SK-N-SH (cell line): ENCODE measurements around the gene RRP7A. TPM values are rescaled to one million over a fixed set of nuclear protein-coding genes. Genes with fewer than 3 reads are reported as not detected.

Experiments
- CTCF ChIA-PET: fragments of 300-600, 350-600 bp; formaldehyde crosslinking; extraction: SDS; loops from one replicate; lab custom pipeline; 2021; lab: Yijun Ruan, JAX
- POLR2A ChIA-PET: fragments of 350-600 bp; sonication (Branson Sonifier 250); formaldehyde crosslinking; extraction: SDS; loops from one replicate; lab custom pipeline; 2020; ENCODE audit warnings: antibody characterized with exemption, inconsistent platforms; lab: Yijun Ruan, JAX
- DNase-seq: peaks from one replicate; pipeline ENCODE4 v3.0.0; 2012
- H2AFZ ChIP-seq: fragments of 200-600 bp; sonication (generic); 2 replicates; pipeline ENCODE4 v1.8.1; 2016; ENCODE audit warnings: antibody characterized with exemption, mild to moderate bottlenecking, low read depth
- H3F3A ChIP-seq: fragments of 200-600 bp; sonication (generic); replicated peaks from 2 replicates; pipeline ENCODE3; 2016; ENCODE audit warnings: antibody characterized with exemption, mild to moderate bottlenecking; ENCODE audit not compliant: insufficient read depth
- H3K27ac ChIP-seq, 2 experiments: fragments of 200-500 bp in 1 of 2; fragments of 200-600 bp in 1 of 2; sonication (Bioruptor generic) in 1 of 2; sonication (generic), shearing (Covaris generic) in 1 of 2; 2 replicates each; pipeline versions ENCODE4 v1.5.1 to v1.6.1; 2014 to 2016; ENCODE audit warnings: low read depth in 2 of 2, inconsistent platforms in 1 of 2, low read length in 1 of 2, mild to moderate bottlenecking in 1 of 2, mixed read lengths in 1 of 2
- H3K27me3 ChIP-seq: fragments of 200-600 bp; sonication (generic), shearing (Covaris generic); 2 replicates; pipeline ENCODE4 v1.6.1; 2016; ENCODE audit warnings: mixed run types; ENCODE audit not compliant: insufficient read depth
- H3K36me3 ChIP-seq, 2 experiments: fragments of 200-500 bp in 1 of 2; fragments of 200-600 bp in 1 of 2; sonication (Bioruptor generic) in 1 of 2; sonication (generic) in 1 of 2; replicated peaks in 1 of 2; 2 replicates each; pipeline versions ENCODE3 to v1.5.1; 2014 to 2016; ENCODE audit warnings: low read length in 1 of 2, mild to moderate bottlenecking in 1 of 2; ENCODE audit not compliant: insufficient read depth in 2 of 2, control insufficient read depth in 1 of 2
- H3K4me1 ChIP-seq, 2 experiments: fragments of 200-500 bp in 1 of 2; fragments of 200-600 bp in 1 of 2; sonication (Bioruptor generic) in 1 of 2; sonication (generic), shearing (Covaris generic) in 1 of 2; 2 replicates each; pipeline versions ENCODE4 v1.5.1 to v1.6.1; 2014 to 2016; ENCODE audit warnings: low read depth in 1 of 2, low read length in 1 of 2, mixed run types in 1 of 2; ENCODE audit not compliant: insufficient read depth in 2 of 2, control insufficient read depth in 1 of 2
- H3K4me2 ChIP-seq: fragments of 200-600 bp; sonication (generic), shearing (Covaris generic); 2 replicates; pipeline ENCODE4 v1.6.1; 2017; ENCODE audit warnings: mixed run types
- H3K4me3 ChIP-seq, 2 experiments: fragments of 200-500 bp in 1 of 2; fragments of 200-600 bp in 1 of 2; sonication (Bioruptor generic) in 1 of 2; sonication (generic), shearing (Covaris generic) in 1 of 2; 2 replicates each; pipeline versions ENCODE4 v1.5.1 to v1.8.1; 2014 to 2016; ENCODE audit warnings: low read depth in 2 of 2, inconsistent platforms in 1 of 2, low read length in 1 of 2, mild to moderate bottlenecking in 1 of 2, mixed read lengths in 1 of 2, moderate library complexity in 1 of 2
- H3K79me2 ChIP-seq: fragments of 200-600 bp; sonication (generic); 2 replicates; pipeline ENCODE4 v1.8.1; 2017; ENCODE audit warnings: mild to moderate bottlenecking; ENCODE audit not compliant: insufficient read depth
- H3K9ac ChIP-seq: fragments of 200-600 bp; sonication (generic); 2 replicates; pipeline ENCODE4 v1.6.1; 2017; ENCODE audit warnings: mixed run types
- H3K9me2 ChIP-seq: fragments of 200-600 bp; sonication (generic); 2 replicates; pipeline ENCODE4 v1.6.1; 2017; ENCODE audit warnings: mixed run types
- H3K9me3 ChIP-seq: fragments of 200-600 bp; sonication (generic); 2 replicates; pipeline ENCODE4 v1.6.1; 2017; ENCODE audit warnings: mixed run types, mild to moderate bottlenecking, moderate library complexity
- H4K20me1 ChIP-seq: fragments of 200-600 bp; sonication (generic); 2 replicates; pipeline ENCODE4 v1.6.1; 2017; ENCODE audit warnings: mild to moderate bottlenecking, mixed run types; ENCODE audit not compliant: insufficient read depth
- CHD2 ChIP-seq: fragments of 150-350 bp; IDR thresholded peaks from 2 replicates; pipeline ENCODE4 v1.6.1; 2018; ENCODE audit warnings: low read length; ENCODE audit not compliant: partially characterized antibody
- ELF1 ChIP-seq: IDR thresholded peaks from 2 replicates; pipeline ENCODE4 v1.4.0; 2012
- EP300 ChIP-seq, 2 experiments: IDR thresholded peaks; 2 replicates each; pipeline versions ENCODE4 v1.4.0 to v1.6.1; 2012; ENCODE audit warnings: borderline replicate concordance in 1 of 2, low read depth in 1 of 2, low read length in 1 of 2
- EZH2phosphoT487 ChIP-seq: fragments of 200-600 bp; sonication (generic); IDR thresholded peaks from 2 replicates; pipeline ENCODE4 v1.6.1; 2017; ENCODE audit warnings: low read depth, mixed run types, mild to moderate bottlenecking, antibody characterized with exemption, moderate library complexity, borderline replicate concordance
- FOXJ3 ChIP-seq: sonication (generic); formaldehyde crosslinking; IDR thresholded peaks from 2 replicates; pipeline ENCODE4 v1.5.1; 2020; ENCODE audit warnings: mild to moderate bottlenecking, missing genetic modification reagents
- FOXM1 ChIP-seq: IDR thresholded peaks from 2 replicates; pipeline ENCODE4 v1.4.0; 2012; ENCODE audit warnings: low read depth, mild to moderate bottlenecking
- GABPA ChIP-seq: IDR thresholded peaks from 2 replicates; pipeline ENCODE4 v1.4.0; 2012; ENCODE audit warnings: low read depth, mild to moderate bottlenecking
- GATA2 ChIP-seq: sonication (generic); formaldehyde crosslinking; IDR thresholded peaks from 2 replicates; pipeline ENCODE4 v1.5.0; 2020; ENCODE audit warnings: mild to moderate bottlenecking, missing genetic modification reagents
- MEF2A ChIP-seq: IDR thresholded peaks from 2 replicates; pipeline ENCODE4 v1.4.0; 2012; ENCODE audit warnings: low read depth, borderline replicate concordance
- MXI1 ChIP-seq: IDR thresholded peaks from 2 replicates; pipeline ENCODE4 v1.6.1; 2012; ENCODE audit warnings: mild to moderate bottlenecking, low read depth, low read length, improper control_type of control experiment
- NFIC ChIP-seq: IDR thresholded peaks from 2 replicates; pipeline ENCODE4 v1.4.0; 2012; ENCODE audit warnings: borderline replicate concordance
- RCOR1 ChIP-seq: fragments of 150-350 bp; IDR thresholded peaks from 2 replicates; pipeline ENCODE4 v1.6.1; 2017; ENCODE audit warnings: antibody characterized with exemption, low read length
- RFX5 ChIP-seq: IDR thresholded peaks from 2 replicates; pipeline ENCODE4 v1.6.1; 2012; ENCODE audit warnings: mild to moderate bottlenecking, improper control_type of control experiment, low read length
- SMC3 ChIP-seq: IDR thresholded peaks from 2 replicates; pipeline ENCODE4 v1.6.1; 2012; ENCODE audit warnings: low read depth, low read length, improper control_type of control experiment
- TAF1 ChIP-seq: IDR thresholded peaks from 2 replicates; pipeline ENCODE4 v1.6.1; 2012; ENCODE audit warnings: low read depth, mild to moderate bottlenecking, low read length, moderate library complexity, borderline replicate concordance
- TCF12 ChIP-seq: IDR thresholded peaks from 2 replicates; pipeline ENCODE4 v1.4.0; 2012
- USF1 ChIP-seq: IDR thresholded peaks from 2 replicates; pipeline ENCODE4 v1.4.0; 2012; ENCODE audit warnings: low read depth, borderline replicate concordance
- YY1 ChIP-seq: IDR thresholded peaks from 2 replicates; pipeline ENCODE4 v1.4.0; 2012; ENCODE audit warnings: low read depth, mild to moderate bottlenecking
- WGBS: methylation state at CpG from one replicate; pipeline ENCODE4 v1.1.6; 2017; ENCODE audit warnings: low lambda C conversion rate; 5-methylcytosine and 5-hydroxymethylcytosine counted together
- polyA plus RNA-seq, 3 experiments: library from polyadenylated mRNA; depleted of rRNA; stranded (reverse); fragments of >200 nt; gene quantifications; 2 replicates each; pipeline ENCODE4 v1.2.3, GENCODE V29; 2012
- TF ChIP-seq, protein P1 (sequence below): fragments of 150-350 bp; IDR thresholded peaks from 2 replicates; pipeline ENCODE4 v1.6.1; 2017; ENCODE audit warnings: antibody characterized with exemption, low read length, low read depth, borderline replicate concordance
- TF ChIP-seq, protein P2 (sequence below): IDR thresholded peaks from 2 replicates; pipeline ENCODE4 v1.4.0; 2012; ENCODE audit warnings: low read depth

Gene RRP7A
- polyA plus RNA-seq, 1 of the 3 experiments (the other 2 are of a cell fraction), result 17.6 TPM

GRCh38 chr22:42490243-42490832 is 29.3 kb downstream of the RRP7A start:
- H3K9me2 ChIP-seq, result no peaks in the 10 kb centered on the region
- no peak overlapping the region for H3K9ac ChIP-seq
- ChIA-PET CTCF (no interaction called here), POLR2A (no interaction called here)
- H3F3A ChIP-seq, result no peaks in the 10 kb centered on the region
- no peak for DNase-seq
- no peaks in the 10 kb centered on the region for H3K4me1 ChIP-seq
- no peak overlapping the region for H3K4me2 ChIP-seq
- no peak overlapping the region for H3K27ac ChIP-seq
- no peaks in the 10 kb centered on the region for H3K9me3 ChIP-seq
- no peak overlapping the region for H2AFZ ChIP-seq
- no peaks in the 10 kb centered on the region for H4K20me1 ChIP-seq
- TF ChIP-seq RCOR1, result no peak
- TF ChIP-seq MXI1, result no peak
- TF ChIP-seq FOXJ3, result no peak
- no peak for TF ChIP-seq CHD2
- no peak for TF ChIP-seq GATA2 (CRISPR knock-in tag)
- TF ChIP-seq NFIC, result no peak
- TF ChIP-seq RFX5, result no peak
- TF ChIP-seq ELF1, result no peak
- TF ChIP-seq TCF12, result no peak
- no peak for TF ChIP-seq EP300 (IDR thresholded peaks at IDR 0.05; ENCODE audit: borderline replicate concordance in 1 of 2, low read depth in 1 of 2, low read length in 1 of 2)
- TF ChIP-seq USF1, result no peak
- TF ChIP-seq, protein P1, sequence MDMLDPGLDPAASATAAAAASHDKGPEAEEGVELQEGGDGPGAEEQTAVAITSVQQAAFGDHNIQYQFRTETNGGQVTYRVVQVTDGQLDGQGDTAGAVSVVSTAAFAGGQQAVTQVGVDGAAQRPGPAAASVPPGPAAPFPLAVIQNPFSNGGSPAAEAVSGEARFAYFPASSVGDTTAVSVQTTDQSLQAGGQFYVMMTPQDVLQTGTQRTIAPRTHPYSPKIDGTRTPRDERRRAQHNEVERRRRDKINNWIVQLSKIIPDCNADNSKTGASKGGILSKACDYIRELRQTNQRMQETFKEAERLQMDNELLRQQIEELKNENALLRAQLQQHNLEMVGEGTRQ, result no peak
- TF ChIP-seq TAF1, result no peak
- TF ChIP-seq FOXM1, result no peak
- TF ChIP-seq SMC3, result no peak
- TF ChIP-seq YY1, result no peak
- no peaks in the 10 kb centered on the region for H3K27me3 ChIP-seq
- no peak overlapping the region for H3K4me3 ChIP-seq
- no peaks in the 10 kb centered on the region for H3K36me3 ChIP-seq
- WGBS, result 54% methylated on average over 6 of the region's 8 CpGs
- no peaks in the 10 kb centered on the region for H3K79me2 ChIP-seq

DNA sequence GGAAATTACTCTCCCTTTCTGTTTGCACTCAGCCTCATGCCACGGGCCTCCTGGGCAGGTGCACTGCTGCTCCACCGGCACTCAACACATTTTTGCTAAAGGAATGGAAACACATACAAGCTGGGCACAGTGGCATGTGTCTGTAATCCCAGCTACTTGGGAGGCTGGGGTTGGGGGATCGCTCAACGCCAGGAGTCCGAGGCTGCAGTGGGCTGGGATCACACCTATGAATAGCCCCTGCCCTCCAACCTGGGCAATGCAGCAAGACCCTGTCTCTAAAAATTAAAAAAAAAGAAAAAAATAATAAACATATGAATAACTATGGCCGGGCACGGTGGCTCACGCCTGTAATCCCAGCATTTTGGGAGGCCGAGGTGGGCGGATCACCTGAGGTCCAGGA is 30.6 kb downstream of the RRP7A start:
- H3K9me2 ChIP-seq, result no peaks in the 10 kb centered on the region
- no peak overlapping the region for H2AFZ ChIP-seq
- ChIA-PET POLR2A (no interaction called here), CTCF (no interaction called here)
- no peak for DNase-seq
- no peaks in the 10 kb centered on the region for H3F3A ChIP-seq
- no peaks in the 10 kb centered on the region for H3K9me3 ChIP-seq
- WGBS, result 78% methylated on average over 10 of the region's 10 CpGs
- H3K27me3 ChIP-seq, result no peaks in the 10 kb centered on the region
- no peaks in the 10 kb centered on the region for H3K36me3 ChIP-seq
- H3K27ac ChIP-seq, result no peak overlapping the region
- no peak overlapping the region for H3K4me2 ChIP-seq
- TF ChIP-seq FOXJ3 (no peak), GATA2 (CRISPR knock-in tag) (no peak), EP300 (IDR thresholded peaks at IDR 0.05; ENCODE audit: borderline replicate concordance in 1 of 2, low read depth in 1 of 2, low read length in 1 of 2) (no peak), GABPA (no peak), RFX5 (no peak), MEF2A (no peak), EZH2phosphoT487 (no peak), YY1 (no peak)
- TF ChIP-seq, protein P2, sequence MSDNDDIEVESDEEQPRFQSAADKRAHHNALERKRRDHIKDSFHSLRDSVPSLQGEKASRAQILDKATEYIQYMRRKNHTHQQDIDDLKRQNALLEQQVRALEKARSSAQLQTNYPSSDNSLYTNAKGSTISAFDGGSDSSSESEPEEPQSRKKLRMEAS, result no peak
- H3K9ac ChIP-seq, result no peak overlapping the region
- H4K20me1 ChIP-seq, result no peaks in the 10 kb centered on the region
- H3K79me2 ChIP-seq, result no peaks in the 10 kb centered on the region
- H3K4me1 ChIP-seq, result no peaks in the 10 kb centered on the region
- no peak overlapping the region for H3K4me3 ChIP-seq
